ENCODE results near the gene HLA-DMB. TPM values are rescaled to one million over a fixed set of nuclear protein-coding genes. Genes with fewer than 3 reads are reported as not detected.

Gene HLA-DMB
- total RNA-seq, 4 donors from 2014 or later, result 1.8 to 20.8 (median 13.2) TPM

- in situ Hi-C loops (cut with MboI; ENCODE audit: low pct_ligation_motif_present in 1 of 4, low pct_unique_long_range_greater_than_20kb in 1 of 4, low sequenced_read_pairs in 3 of 4) (loop anchor here in 1 of 4 donors (25.0 kb wide), 1 partner anchor 92 kb away; no protein-coding TSS in a partner anchor), intact Hi-C loops (cut with DNase I; ENCODE audit: low total_unique reads) (no loop called here)
- H3K4me3 ChIP-seq, result peak overlapping the region; percentile 39 to 88 (median 68)
- H3K27me3 ChIP-seq, result no peaks in the 10 kb centered on the region
- peak overlapping the region; percentile 92 to 99 (median 94) for H3K27ac ChIP-seq
- H3K9me3 ChIP-seq, result no peaks in the 10 kb centered on the region
- WGBS, 2 donors (ENCODE audit: low coverage in 1 of 2), result 0% methylated on average over 8 of the region's 8 CpGs; no CpG with 5 or more reads in 1 of the 2 donors
- no peak for TF ChIP-seq CTCF (IDR thresholded peaks at IDR 0.05)
- TF ChIP-seq POLR2AphosphoS5 (IDR thresholded peaks at IDR 0.05), result no peak
- TF ChIP-seq EP300 (IDR thresholded peaks at IDR 0.05; ENCODE audit: low read depth), result no peak
- no peak for TF ChIP-seq POLR2A (IDR thresholded peaks at IDR 0.05)
- no peak for DNase-seq
- H3K4me1 ChIP-seq, result peaks cover 3 to 19% (median 12%) of the 10 kb centered on the region in 4 donors
- no peaks in the 10 kb centered on the region for H3K36me3 ChIP-seq
These were observed 45.9 kb downstream of the HLA-DMB start for GRCh38 chr6:32895006-32895345.

- WGBS, 2 donors (ENCODE audit: low coverage in 1 of 2), result 0 to 1% methylated on average over 7 to 48 of the region's 61 CpGs
- in situ Hi-C loops (cut with MboI; ENCODE audit: low pct_ligation_motif_present in 1 of 4, low pct_unique_long_range_greater_than_20kb in 1 of 4, low sequenced_read_pairs in 3 of 4) (loop anchor here in 1 of 4 donors (25.0 kb wide), 1 partner anchor 93 kb away; no protein-coding TSS in a partner anchor), intact Hi-C loops (cut with DNase I; ENCODE audit: low total_unique reads) (no loop called here)
- H3K27ac ChIP-seq, result peak overlapping the region; percentile 92 to 99 (median 94)
- H3K9me3 ChIP-seq, result no peaks in the 10 kb centered on the region
- H3K4me1 ChIP-seq, result peaks cover 3 to 19% (median 12%) of the 10 kb centered on the region in 4 donors
- peak; percentile 96 for DNase-seq
- peak overlapping the region; percentile 39 to 88 (median 68) for H3K4me3 ChIP-seq
- peak; percentile 89 for TF ChIP-seq POLR2A (IDR thresholded peaks at IDR 0.05)
- TF ChIP-seq CTCF (IDR thresholded peaks at IDR 0.05), result no peak
- no peak for TF ChIP-seq EP300 (IDR thresholded peaks at IDR 0.05; ENCODE audit: low read depth)
- peak; percentile 84 to 92 (median 89) for TF ChIP-seq POLR2AphosphoS5 (IDR thresholded peaks at IDR 0.05)
- H3K36me3 ChIP-seq, result no peaks in the 10 kb centered on the region
- H3K27me3 ChIP-seq, result no peaks in the 10 kb centered on the region
These were observed 46.5 kb downstream of the HLA-DMB start for GRCh38 chr6:32894085-32895005.

- in situ Hi-C loops (cut with MboI; ENCODE audit: low pct_ligation_motif_present in 1 of 4, low pct_unique_long_range_greater_than_20kb in 1 of 4, low sequenced_read_pairs in 3 of 4), result loop anchor here in 1 of 4 donors (25.0 kb wide), 1 partner anchor 96 kb away; no protein-coding TSS in a partner anchor
- DNase-seq, result no peak
- intact Hi-C loops (cut with DNase I; ENCODE audit: low total_unique reads), result no loop called here
- Histone ChIP-seq H3K4me3 (no peak overlapping the region), H3K36me3 (no peaks in the 10 kb centered on the region), H3K27ac (no peak overlapping the region), H3K9me3 (no peaks in the 10 kb centered on the region), H3K4me1 (peaks cover 7 to 37% (median 19%) of the 10 kb centered on the region in 4 donors), H3K27me3 (no peaks in the 10 kb centered on the region)
- 35 to 71% methylated on average over 1 of the region's 1 CpG for WGBS, 2 donors (ENCODE audit: low coverage in 1 of 2)
- TF ChIP-seq EP300 (IDR thresholded peaks at IDR 0.05; ENCODE audit: low read depth), result no peak
These were observed 50.0 kb downstream of the HLA-DMB start for GRCh38 chr6:32890831-32891230.

GRCh38 chr6:32889533-32889932 is 51.3 kb downstream of the HLA-DMB start:
- WGBS, 2 donors (ENCODE audit: low coverage in 1 of 2), result 28 to 40% methylated on average over 1 of the region's 1 CpG
- Histone ChIP-seq H3K27ac (no peak overlapping the region), H3K4me3 (no peak overlapping the region), H3K4me1 (peaks cover 4 to 29% (median 12%) of the 10 kb centered on the region in 4 donors), H3K9me3 (no peaks in the 10 kb centered on the region), H3K27me3 (no peaks in the 10 kb centered on the region), H3K36me3 (no peaks in the 10 kb centered on the region)
- intact Hi-C loops (cut with DNase I; ENCODE audit: low total_unique reads), result no loop called here
- no peak for DNase-seq
- TF ChIP-seq POLR2A (IDR thresholded peaks at IDR 0.05) (no peak), POLR2AphosphoS5 (IDR thresholded peaks at IDR 0.05) (no peak), EP300 (IDR thresholded peaks at IDR 0.05; ENCODE audit: low read depth) (no peak), CTCF (IDR thresholded peaks at IDR 0.05) (no peak)
- in situ Hi-C loops (cut with MboI; ENCODE audit: low pct_ligation_motif_present in 1 of 4, low pct_unique_long_range_greater_than_20kb in 1 of 4, low sequenced_read_pairs in 3 of 4), result loop anchor here (5.0 to 25.0 kb wide), 5 partner anchors 53 to 98 kb away; partner anchors contain the start of gene HLA-DMB (in 1 of the 4)

Measured in transverse colon (tissue), 4 donors.